Mammary epithelial cell (primary cell): ENCODE results near the gene CRYBG3.

Experiments
- CTCF ChIP-seq, 2 donors: IDR thresholded peaks in 1 of 2; conservative IDR thresholded peaks in 1 of 2; 2 replicates each; pipeline ENCODE4 v1.5.1; 2011 to 2012; ENCODE audit warnings: inconsistent platforms in 2 of 2, low read length in 2 of 2, mild to moderate bottlenecking in 2 of 2, control low read depth in 1 of 2, low read depth in 1 of 2; ENCODE audit not compliant: insufficient read depth in 1 of 2; ENCODE audit errors: extremely low read depth in 1 of 2
- EZH2 ChIP-seq: IDR thresholded peaks from 2 replicates; pipeline ENCODE4 v1.6.1; 2012; ENCODE audit warnings: low read length, inconsistent platforms, borderline replicate concordance

- no peak for TF ChIP-seq CTCF (conservative IDR thresholded peaks at IDR 0.05 in 1 of 2, IDR thresholded peaks at IDR 0.05 in 1 of 2; ENCODE audit: extremely low read depth in 1 of 2, insufficient read depth in 1 of 2, low read depth in 1 of 2, low read length in 2 of 2)
- no peak for TF ChIP-seq EZH2
These were observed 6.5 kb upstream of the CRYBG3 start for GRCh38 chr3:97815149-97815917.
